ENCODE data around the gene SLC25A22.

Gene SLC25A22

DNA sequence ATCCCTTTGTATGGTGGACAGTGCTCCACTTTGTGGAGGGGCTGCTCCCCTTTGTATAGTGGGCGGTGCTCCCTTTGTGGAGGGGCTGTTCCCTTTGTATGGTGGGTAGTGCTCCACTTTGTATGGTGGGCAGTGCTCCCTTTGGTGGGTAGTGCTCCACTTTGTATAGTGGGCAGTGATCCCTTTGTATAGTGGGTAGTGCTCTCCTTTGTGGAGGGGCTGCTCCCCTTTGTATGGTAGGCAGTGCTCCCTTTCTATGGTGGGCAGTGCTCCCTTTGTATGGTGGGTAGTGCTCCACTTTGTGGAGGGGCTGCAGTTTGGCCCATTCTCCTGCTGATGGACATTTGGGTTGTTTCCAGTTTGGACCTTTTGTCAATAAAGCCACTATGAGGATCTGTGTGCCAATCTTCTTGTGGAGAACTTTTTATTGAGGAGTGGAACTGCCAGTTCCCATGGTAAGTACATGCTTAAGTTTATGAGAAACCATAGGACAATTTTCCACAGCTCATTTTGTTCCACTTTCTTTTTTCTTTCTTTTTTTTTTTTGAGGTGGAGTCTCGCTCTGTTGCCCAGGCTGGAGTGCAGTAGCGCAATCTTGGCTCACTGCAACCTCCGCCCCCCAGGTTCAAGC is 55.4 kb downstream of the SLC25A22 start:
- no peak for DNase-seq

DNA sequence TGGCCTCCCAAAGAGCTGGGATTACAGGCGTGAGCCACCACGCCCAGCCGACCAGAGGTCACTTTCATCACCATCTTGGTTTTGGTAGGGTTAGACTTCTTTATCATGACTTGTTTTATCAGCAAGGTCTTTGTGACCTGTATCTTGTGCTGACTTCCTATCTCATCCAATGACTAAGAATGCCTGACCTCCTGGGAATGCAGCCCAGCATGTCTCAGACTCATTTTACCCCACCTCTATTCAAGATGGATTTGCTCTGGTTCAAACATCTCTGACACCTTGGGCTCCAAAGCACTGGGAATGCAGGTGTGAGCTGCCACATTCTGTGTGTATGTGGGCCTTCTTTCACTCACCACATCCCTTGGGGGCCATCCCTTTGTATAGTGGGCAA is 55.9 kb downstream of the SLC25A22 start:
- DNase-seq, result no peak

Measured in RPMI8226 (cell line).